ENCODE measurements around the gene RTF1.

Gene RTF1

DNA sequence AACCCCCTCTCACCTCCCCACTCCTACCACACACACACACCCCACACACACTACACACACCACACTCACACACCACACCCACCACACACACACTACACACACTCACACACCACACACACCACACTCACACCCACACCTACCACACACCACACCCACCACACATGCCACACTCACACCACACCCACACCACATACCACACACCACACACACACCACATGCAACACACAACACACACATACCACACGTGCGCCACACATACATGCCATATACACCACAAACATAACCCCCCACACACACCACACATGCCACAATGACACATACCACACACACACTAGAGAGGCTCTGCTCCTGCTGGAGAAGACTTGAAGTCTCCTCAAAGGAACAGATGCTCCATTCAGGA lies 70.9 kb downstream of the RTF1 start:
- Histone ChIP-seq H3K9me3 (ENCODE audit: control insufficient read depth, insufficient read depth, low read length) (no peaks in the 10 kb centered on the region), H3K9ac (ENCODE audit: low read depth, low read length) (no peak overlapping the region), H3K4me1 (ENCODE audit: insufficient read depth, low read length) (no peaks in the 10 kb centered on the region)

DNA sequence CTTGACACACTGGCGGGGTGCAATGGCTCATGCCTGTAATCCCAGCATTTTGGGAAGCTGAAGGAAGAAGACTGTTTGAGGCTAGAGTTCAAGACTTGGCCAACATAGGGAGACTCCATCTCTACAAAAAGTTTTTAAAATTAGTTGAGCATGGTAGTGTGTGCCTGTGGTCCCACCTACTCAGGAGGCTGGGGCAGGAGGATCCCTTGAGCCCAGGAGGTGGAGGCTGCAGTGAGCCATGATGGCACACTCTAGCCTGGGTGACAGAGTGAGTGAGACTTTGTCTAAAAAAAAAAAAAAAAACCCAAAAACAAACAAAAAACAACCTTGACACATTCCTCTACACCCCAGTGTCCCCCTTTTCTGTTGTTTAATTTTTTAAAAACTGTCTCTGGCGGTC lies 72.7 kb downstream of the RTF1 start:
- Histone ChIP-seq H3K9ac (ENCODE audit: low read depth, low read length) (no peak overlapping the region), H3K4me1 (ENCODE audit: insufficient read depth, low read length) (no peaks in the 10 kb centered on the region), H3K9me3 (ENCODE audit: control insufficient read depth, insufficient read depth, low read length) (no peaks in the 10 kb centered on the region), H3K36me3 (ENCODE audit: insufficient read depth, low read length) (no peaks in the 10 kb centered on the region)

More for the DNA sequence above, 70.9 kb downstream of the RTF1 start:
- no peaks in the 10 kb centered on the region; the same call in 1 of the 2 replicates for H3K36me3 ChIP-seq (ENCODE audit: insufficient read depth, low read length)

DNA sequence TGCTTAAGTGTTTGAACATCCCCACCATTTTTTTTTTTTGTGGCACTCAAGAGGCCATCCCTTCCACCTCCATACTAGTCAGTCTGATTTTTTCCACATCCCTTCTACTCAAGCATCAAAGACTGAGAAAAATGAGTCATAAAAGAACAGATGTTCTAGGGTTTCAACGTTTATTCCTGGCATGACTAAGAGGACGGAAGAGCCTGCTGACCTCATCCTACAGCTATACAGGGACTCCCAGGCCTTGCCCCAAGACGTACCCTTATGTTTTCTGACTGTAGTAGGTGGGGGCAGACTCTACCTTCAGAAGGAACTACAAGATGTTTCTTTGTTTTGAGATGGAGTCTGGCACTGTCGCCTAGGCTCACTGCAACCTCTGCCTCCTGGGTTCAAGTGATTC lies 73.5 kb downstream of the RTF1 start:
- Histone ChIP-seq H3K36me3 (ENCODE audit: insufficient read depth, low read length) (no peaks in the 10 kb centered on the region), H3K9me3 (ENCODE audit: control insufficient read depth, insufficient read depth, low read length) (no peaks in the 10 kb centered on the region), H3K9ac (ENCODE audit: low read depth, low read length) (no peak overlapping the region), H3K4me1 (ENCODE audit: insufficient read depth, low read length) (no peaks in the 10 kb centered on the region)

DNA sequence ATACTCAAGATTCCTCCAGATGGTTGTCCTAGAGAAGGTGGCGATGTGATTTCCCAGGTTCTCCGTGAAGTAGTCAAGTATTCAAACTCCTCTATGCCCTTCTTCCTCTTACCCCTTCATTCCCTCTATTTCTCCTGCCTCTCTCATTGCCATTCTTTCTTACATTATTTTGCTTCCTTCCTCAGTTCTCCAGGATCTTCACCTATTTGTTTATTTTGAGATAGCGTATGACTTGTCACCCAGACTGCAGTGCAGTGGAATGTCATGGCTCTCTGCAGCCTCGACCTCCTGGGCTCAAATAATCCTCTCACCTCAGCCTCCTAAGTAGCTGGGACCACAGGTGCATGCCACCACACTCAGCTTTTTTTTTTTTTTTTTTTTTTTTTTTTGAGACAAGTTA lies 75.0 kb downstream of the RTF1 start:
- H3K9ac ChIP-seq (ENCODE audit: low read depth, low read length): no peak overlapping the region
- H3K9me3 ChIP-seq (ENCODE audit: control insufficient read depth, insufficient read depth, low read length): no peaks in the 10 kb centered on the region
- no peaks in the 10 kb centered on the region for H3K36me3 ChIP-seq (ENCODE audit: insufficient read depth, low read length)
- H3K4me1 ChIP-seq (ENCODE audit: insufficient read depth, low read length): no peaks in the 10 kb centered on the region; the same call in 1 of the 2 replicates

DNA sequence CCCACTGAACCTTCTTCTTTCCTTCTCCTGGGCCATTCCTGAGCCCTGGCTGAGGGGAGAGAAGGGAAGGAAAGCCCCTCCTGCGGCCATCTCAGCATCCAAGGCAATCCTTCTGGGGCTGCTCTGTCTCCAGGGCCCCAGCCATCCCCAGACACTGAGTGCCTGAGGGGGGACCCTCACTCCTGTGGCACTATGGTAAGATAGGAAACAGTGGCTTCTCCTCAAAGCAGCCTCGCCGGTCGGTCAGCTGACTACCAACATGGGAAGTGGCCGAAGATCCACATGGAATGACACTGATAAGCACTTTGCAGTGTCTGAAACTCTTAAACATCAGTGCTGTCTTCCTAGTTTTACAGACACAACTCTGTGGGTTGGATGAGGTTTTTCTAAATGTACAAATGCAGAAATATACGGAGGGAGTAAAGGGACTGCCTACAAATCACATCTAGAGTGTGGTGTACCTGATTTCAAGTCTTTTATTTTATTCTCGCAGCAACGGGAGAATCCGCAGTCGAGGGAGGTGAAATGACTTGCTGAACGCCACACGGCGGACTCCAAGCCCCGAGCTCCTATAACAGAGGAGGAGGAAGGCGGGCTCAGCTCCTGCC lies 75.8 kb downstream of the RTF1 start:
- Histone ChIP-seq H3K9ac (ENCODE audit: low read depth, low read length) (peak overlapping the region; percentile 56; the same call in 1 of the 2 replicates), H3K9me3 (ENCODE audit: control insufficient read depth, insufficient read depth, low read length) (no peaks in the 10 kb centered on the region), H3K4me1 (ENCODE audit: insufficient read depth, low read length) (no peaks in the 10 kb centered on the region; the same call in 1 of the 2 replicates), H3K36me3 (ENCODE audit: insufficient read depth, low read length) (no peaks in the 10 kb centered on the region)

DNA sequence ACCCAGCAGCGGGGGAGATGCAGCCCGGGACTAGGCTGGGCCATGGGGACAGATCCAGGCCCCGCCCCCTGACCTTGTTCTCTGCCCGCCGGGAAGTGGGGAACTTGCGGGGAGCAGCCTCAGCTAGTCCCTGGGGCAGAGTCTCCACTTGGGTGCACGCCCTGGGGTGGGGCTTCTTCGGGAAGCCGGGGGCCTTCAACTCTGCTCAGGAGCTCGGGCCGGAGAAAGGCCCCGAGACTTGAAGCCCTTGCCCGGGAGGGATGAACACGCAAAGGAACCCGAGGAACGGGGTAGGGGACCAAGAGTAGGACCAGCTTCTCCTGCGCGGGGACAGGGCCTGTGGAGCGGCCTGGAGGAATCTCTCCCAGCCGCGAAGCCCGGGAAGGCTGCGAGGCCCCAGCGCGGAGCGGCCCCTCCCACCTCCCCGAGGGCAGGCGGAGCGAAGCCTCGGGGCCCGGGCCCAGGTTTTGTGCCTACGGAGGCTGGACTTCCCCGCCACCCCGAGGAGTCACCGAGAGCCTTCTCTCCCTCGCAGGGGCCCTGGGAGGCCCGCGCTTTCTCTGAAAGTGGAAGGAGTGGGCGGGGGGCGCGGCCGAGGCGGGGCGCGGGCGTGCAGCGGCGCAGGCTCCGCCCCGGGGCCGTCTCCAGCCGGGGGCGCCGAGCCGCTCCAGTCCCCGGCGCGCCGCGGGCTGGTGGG lies 76.5 kb downstream of the RTF1 start, which contains the start of gene ITPKA:
ITPKA (plus strand) TSS at position 670 of the 697 bp plus-strand sequence. CDS start 54 bp downstream, outside the sequence.
- Histone ChIP-seq H3K9me3 (ENCODE audit: control insufficient read depth, insufficient read depth, low read length) (no peaks in the 10 kb centered on the region), H3K9ac (ENCODE audit: low read depth, low read length) (peak within 1 kb of the TSS; percentile 56), H3K36me3 (ENCODE audit: insufficient read depth, low read length) (no peaks in the 10 kb centered on the region), H3K4me1 (ENCODE audit: insufficient read depth, low read length) (no peaks in the 10 kb centered on the region; the same call in 1 of the 2 replicates)

DNA sequence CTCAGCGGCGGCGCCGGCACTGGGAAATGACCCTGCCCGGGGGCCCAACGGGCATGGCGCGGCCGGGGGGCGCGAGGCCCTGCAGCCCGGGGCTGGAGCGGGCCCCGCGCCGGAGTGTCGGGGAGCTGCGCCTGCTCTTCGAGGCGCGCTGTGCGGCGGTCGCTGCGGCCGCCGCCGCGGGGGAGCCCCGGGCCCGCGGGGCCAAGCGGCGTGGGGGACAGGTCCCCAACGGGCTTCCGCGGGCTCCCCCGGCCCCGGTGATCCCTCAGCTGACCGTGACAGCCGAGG lies 77.0 kb downstream of the RTF1 start:
- Histone ChIP-seq H3K9me3 (ENCODE audit: control insufficient read depth, insufficient read depth, low read length) (no peaks in the 10 kb centered on the region), H3K4me1 (ENCODE audit: insufficient read depth, low read length) (no peaks in the 10 kb centered on the region; the same call in 1 of the 2 replicates), H3K36me3 (ENCODE audit: insufficient read depth, low read length) (no peaks in the 10 kb centered on the region), H3K9ac (ENCODE audit: low read depth, low read length) (peak overlapping the region; percentile 56; the same call in 1 of the 2 replicates)

DNA sequence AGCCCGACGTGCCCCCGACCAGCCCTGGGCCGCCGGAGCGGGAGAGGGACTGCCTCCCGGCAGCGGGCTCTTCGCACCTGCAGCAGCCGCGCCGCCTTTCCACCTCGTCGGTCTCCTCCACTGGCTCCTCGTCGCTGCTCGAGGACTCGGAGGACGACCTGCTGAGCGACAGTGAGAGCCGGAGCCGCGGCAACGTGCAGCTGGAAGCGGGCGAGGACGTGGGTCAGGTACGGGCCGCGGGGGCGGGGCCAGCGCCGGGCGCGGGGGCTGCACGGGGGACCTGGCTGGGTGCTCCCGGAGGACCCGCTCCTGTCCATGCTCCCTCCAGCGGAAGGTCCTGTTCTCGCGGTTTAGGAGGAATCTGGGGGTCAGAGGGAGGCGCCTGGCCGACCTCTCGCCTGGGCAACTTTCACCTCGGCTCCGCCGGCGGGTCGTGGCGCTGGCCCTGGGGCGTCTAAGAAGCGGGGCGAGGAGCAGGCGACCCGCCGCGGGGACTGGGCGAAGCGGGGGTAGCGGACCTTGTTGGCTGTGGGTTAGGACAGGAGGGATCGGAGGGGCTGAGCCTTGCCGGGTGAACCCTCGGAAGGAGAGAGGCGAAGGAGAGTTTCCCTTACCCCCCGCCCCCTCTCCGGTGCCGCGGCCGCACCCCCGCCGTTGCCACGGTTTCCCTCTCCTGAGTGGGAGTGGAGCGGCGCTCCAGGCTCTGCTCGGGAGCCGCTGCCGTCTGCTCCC lies 77.5 kb downstream of the RTF1 start:
- Histone ChIP-seq H3K4me1 (ENCODE audit: insufficient read depth, low read length) (no peaks in the 10 kb centered on the region; the same call in 1 of the 2 replicates), H3K9ac (ENCODE audit: low read depth, low read length) (peak overlapping the region; percentile 56; the same call in 1 of the 2 replicates), H3K36me3 (ENCODE audit: insufficient read depth, low read length) (no peaks in the 10 kb centered on the region), H3K9me3 (ENCODE audit: control insufficient read depth, insufficient read depth, low read length) (no peaks in the 10 kb centered on the region)

DNA sequence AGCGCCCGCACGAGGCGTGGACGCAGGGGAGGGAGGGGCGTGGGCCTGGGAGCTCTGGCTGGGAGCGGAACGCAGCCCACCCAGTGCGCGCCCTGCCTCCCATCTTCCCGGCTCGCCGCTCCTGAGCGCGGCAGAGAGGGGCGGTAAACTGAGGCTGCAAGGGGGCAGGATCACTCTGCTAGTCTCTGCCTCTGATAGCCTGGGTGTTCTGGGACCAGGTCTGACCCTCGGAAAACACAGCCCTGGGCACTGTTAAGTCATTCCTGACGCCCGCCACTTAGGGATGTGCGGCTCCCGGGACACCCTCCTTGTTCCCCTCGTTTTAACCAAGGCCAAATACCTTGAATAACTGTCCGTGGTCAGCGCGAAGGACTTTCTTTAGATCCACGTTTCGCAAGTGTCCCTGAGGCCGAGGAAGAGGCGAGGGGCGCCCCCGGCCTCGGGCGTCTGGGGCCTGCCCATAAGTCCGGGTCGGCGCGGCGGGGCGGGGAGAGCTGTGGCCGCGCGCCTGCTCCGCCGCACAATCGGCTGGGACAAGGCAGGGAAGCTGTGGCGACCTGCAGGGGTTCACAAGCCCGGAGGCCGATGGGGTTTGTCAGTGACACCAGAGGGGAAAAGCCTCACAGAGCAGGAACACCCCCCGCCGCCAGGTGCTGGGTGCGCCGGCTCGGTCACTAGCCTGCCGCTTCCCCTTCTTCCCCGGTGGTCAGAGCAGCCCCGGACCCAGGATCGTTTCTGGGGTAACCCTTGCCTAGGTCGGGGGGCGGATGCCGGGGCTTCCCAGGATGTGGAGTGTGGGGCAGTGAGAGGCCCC lies 78.2 kb downstream of the RTF1 start:
- H3K36me3 ChIP-seq (ENCODE audit: insufficient read depth, low read length): no peaks in the 10 kb centered on the region
- H3K4me1 ChIP-seq (ENCODE audit: insufficient read depth, low read length): no peaks in the 10 kb centered on the region; the same call in 1 of the 2 replicates
- H3K9me3 ChIP-seq (ENCODE audit: control insufficient read depth, insufficient read depth, low read length): no peaks in the 10 kb centered on the region
- H3K9ac ChIP-seq (ENCODE audit: low read depth, low read length): peak overlapping the region; percentile 56; the same call in 1 of the 2 replicates

DNA sequence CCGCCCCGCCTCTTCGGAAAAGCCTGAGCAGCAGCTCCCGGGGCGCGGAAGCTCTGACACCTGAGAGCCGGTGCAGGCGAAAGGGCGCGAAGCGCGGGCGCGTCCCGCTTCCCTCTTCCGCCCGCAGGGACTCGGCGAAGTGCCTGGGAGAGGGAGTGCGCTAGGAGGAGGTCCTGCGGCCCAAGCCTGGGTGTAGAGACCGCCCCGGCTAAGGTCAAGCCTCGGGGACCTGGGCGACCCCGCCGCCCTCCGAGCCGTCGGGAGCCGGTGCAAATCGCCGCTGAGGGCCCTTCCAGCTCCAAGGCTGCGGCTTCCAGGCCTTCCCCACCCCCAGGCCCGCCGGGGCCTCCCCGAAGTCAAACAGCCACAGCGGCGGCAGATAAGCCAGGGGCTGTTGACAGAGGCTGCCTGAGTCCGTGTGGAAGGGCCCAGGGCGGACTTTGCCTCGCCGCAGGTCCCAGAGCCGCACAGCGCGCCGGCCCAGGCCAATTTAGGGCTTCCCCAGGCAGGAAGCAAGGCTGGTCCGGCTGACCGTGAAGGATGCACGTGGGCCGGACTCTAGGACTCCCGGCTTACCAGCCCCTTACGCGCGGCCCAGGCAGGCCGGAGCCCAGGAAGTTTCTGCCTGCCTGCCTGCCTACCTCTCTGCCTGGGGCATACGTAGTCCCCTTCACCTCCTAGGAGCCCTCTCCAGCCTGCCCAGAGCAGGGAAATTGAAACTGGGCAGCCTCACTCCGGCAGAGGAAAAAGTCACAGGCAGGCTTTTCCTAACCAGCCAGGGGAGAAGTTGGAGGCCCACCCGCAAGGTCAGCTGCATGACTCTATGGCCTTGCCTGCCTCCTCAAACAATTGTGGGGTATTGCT lies 79.1 kb downstream of the RTF1 start:
- peak overlapping the region; percentile 56; the same call in 1 of the 2 replicates for H3K9ac ChIP-seq (ENCODE audit: low read depth, low read length)
- no peaks in the 10 kb centered on the region; the same call in 1 of the 2 replicates for H3K4me1 ChIP-seq (ENCODE audit: insufficient read depth, low read length)
- H3K9me3 ChIP-seq (ENCODE audit: control insufficient read depth, insufficient read depth, low read length): no peaks in the 10 kb centered on the region
- no peaks in the 10 kb centered on the region for H3K36me3 ChIP-seq (ENCODE audit: insufficient read depth, low read length)

DNA sequence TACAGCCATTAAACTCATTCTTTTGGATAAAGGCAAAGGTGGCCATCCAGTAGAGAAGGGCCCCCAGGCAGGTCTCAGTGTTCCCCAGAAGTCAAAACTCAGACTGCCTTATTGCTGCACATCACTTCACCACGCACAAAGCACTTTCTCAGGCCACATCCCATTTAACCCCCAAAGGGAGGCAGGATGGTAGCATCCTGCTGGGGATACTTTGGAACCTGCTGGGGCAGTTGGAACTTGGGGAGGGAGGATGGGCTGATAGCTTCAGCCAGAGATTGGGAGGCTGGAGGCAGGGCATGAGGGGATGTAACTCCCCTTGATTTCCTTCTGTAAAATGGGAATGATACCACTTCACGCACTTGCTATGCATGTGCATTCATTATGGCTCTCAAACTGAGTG lies 81.8 kb downstream of the RTF1 start:
- Histone ChIP-seq H3K36me3 (ENCODE audit: insufficient read depth, low read length) (no peaks in the 10 kb centered on the region), H3K9me3 (ENCODE audit: control insufficient read depth, insufficient read depth, low read length) (no peaks in the 10 kb centered on the region), H3K9ac (ENCODE audit: low read depth, low read length) (no peak overlapping the region), H3K4me1 (ENCODE audit: insufficient read depth, low read length) (no peaks in the 10 kb centered on the region; the same call in 1 of the 2 replicates)

DNA sequence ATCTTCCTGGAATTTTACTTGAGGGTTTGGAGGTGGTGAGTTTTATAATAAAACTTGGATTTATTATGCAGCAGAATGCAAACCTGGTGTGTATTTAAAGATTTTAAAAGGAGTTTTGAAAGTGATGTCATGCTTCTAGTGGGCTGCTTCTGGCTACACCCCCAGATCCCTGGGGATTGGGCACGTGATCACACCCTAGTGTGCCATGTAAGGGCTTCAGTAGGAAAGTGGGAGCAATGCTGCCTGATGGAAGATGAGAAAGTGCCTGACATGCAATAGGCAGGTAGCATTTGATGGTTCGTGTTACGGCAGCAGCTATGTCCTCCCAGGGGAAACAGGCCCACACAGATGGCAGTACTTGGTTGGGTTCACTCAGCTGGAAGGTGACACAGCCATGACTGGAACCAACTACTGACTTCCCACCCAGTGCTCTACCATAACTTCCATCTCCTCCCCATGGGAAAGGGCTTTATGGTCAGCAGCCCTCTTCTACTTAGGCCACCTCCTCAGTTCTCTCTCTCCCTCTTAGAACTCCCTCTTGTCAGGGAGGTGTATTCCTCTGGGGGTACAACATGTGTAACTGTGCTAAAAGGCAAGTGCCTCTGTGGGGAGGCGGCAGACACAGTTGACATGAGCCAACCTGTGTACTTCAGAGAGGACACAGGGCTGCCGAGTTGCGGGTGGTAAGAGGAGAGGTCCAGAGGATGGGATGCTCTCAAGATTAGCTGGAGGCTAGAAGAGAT lies 82.4 kb downstream of the RTF1 start:
- H3K4me1 ChIP-seq (ENCODE audit: insufficient read depth, low read length): no peaks in the 10 kb centered on the region; the same call in 1 of the 2 replicates
- no peaks in the 10 kb centered on the region for H3K9me3 ChIP-seq (ENCODE audit: control insufficient read depth, insufficient read depth, low read length)
- no peak overlapping the region for H3K9ac ChIP-seq (ENCODE audit: low read depth, low read length)
- no peaks in the 10 kb centered on the region for H3K36me3 ChIP-seq (ENCODE audit: insufficient read depth, low read length)

Data from ES-I3 (cell line).